Adipose tissue (tissue), 3 donors: ENCODE measurements around the gene AP4M1. TPM values are rescaled to one million over a fixed set of nuclear protein-coding genes. Genes with fewer than 3 reads are reported as not detected.

ENCODE experiments used
- H3K27ac ChIP-seq: one replicate; pipeline ENCODE4 v1.5.1; 2013; ENCODE audit warnings: low read depth, low read length
- WGBS, 3 donors: extraction: QIAGEN DNeasy Blood & Tissue Kit; methylation state at CpG; one replicate each; pipeline ENCODE4 v1.1.7; 2013; 5-methylcytosine and 5-hydroxymethylcytosine counted together
- polyA plus RNA-seq, 3 donors: library from polyadenylated mRNA; stranded (reverse); fragments of 200-250 nt; gene quantifications; one replicate each; pipeline ENCODE4 v1.2.3, GENCODE V29; 2013
- donor health status: healthy with polysubstance abuse.
- donor health status: Bipolar disorder and iron deficiency.
- donor health status: healthy.

The AP4M1 gene
- polyA plus RNA-seq, 3 donors, result 12.2 to 15.5 (median 13.5) TPM

DNA sequence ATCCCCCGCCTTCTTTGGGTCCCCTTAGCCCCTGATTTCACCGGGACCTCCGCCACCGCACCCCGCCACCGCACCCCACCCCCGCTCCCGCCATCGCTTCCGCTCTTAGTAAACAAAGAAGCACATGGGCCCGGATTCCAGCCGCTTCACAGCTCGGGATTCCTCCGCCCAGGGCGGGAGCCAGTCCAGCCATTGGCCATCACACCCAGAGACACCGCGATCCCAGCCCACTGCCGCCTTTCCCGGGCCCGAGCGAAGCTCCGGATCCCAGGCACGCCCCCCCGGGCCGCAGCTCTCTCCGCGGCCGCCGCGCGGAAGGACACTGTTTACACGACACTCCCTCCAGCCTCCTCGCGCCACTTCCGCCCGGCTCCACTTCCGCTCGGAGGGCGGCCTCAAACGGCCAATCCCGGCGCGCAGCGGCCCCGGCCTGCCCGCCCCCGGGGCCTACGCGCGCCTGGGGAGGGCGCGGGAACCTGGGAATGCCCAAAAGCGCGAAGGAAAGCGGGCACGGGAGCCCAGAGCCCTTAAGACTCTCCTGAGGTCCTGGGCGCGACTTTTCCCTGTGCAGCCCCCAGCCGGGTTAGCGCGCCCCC lies 925 bp upstream of the AP4M1 start:
- 0% methylated on average over 55 to 61 of the region's 61 CpGs for WGBS, 3 donors
- no peak overlapping the region for H3K27ac ChIP-seq

DNA sequence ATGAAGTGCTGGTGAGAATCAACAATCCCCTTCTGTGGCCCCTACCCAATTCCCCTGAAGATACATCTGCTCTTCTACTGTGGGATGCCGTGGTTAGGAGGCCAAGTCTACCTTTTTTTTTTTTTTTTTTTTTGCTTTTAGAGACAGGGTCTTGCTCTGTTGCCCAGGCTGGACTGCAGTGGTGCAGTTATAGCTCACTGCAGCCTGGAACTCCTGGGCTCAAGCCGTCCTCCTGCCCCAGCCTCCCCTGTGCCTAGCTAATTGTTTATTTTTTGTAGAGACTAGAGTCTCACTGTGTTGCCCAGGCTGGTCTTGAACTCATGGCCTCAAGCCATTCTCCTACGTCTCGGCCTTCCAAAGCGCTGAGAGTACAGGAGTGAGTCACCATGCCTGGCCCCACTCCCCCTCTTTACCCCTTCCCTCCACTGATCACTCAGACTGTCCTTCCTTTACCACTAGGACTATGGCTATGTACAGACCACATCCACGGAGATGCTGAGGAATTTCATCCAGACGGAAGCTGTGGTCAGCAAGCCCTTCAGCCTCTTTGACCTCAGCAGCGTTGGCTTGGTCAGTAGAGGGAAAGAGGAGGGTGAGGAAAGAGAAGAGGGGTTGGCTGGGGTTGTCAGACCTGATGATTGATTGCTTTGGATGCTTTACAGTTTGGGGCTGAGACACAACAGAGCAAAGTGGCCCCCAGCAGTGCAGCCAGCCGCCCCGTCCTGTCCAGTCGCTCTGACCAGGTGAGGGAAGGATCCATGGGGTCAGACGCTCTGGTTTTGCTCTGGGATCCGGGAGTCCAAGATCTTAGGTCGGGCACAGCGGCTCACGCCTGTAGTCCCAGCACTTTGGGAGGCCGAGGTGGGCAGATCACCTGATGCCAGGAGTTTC lies 1.8 kb downstream of the AP4M1 start:
- no peak overlapping the region for H3K27ac ChIP-seq
- 84 to 90% (median 89%) methylated on average over 17 of the region's 17 CpGs for WGBS, 3 donors

DNA sequence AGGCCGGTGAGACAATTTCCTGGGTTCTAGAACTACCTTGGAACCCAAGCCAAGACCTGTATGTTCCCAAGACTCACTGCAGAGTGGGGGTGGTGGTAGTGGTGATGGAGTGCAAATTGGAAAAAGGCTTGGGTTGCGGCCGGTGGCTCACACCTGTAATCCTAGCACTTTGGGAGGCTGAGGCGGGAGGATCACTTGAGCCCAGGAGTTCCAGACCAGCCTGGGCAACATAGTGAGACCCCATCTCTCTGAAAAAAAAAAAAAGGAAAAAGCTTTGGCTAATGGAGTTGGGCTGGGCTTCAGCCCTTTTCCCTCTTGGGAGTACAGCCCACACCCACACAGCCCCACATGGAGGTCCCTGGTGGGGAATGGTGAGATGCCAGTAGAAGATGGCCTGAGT lies 4.1 kb downstream of the AP4M1 start:
- H3K27ac ChIP-seq, result no peak overlapping the region
- WGBS, 3 donors, result 92 to 97% (median 95%) methylated on average over 4 of the region's 4 CpGs

DNA sequence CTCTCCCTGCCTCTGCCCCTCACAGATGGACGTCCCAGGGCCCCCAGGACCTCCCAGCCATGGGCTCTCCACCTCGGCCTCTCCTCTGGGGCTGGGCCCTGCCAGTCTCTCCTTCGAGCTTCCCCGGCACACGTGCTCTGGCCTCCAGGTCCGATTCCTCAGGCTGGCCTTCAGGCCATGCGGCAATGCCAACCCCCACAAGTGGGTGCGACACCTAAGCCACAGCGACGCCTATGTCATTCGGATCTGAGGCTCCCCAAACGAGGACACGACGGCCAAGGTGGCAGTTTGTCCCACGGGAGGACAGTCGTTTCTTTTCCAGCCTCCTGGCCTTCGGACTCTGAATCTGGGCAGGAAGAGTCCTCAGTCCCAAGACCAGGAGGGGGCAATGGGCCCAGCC lies 5.2 kb downstream of the AP4M1 start:
- H3K27ac ChIP-seq, result no peak overlapping the region
- 81 to 85% (median 83%) methylated on average over 17 of the region's 17 CpGs for WGBS, 3 donors

DNA sequence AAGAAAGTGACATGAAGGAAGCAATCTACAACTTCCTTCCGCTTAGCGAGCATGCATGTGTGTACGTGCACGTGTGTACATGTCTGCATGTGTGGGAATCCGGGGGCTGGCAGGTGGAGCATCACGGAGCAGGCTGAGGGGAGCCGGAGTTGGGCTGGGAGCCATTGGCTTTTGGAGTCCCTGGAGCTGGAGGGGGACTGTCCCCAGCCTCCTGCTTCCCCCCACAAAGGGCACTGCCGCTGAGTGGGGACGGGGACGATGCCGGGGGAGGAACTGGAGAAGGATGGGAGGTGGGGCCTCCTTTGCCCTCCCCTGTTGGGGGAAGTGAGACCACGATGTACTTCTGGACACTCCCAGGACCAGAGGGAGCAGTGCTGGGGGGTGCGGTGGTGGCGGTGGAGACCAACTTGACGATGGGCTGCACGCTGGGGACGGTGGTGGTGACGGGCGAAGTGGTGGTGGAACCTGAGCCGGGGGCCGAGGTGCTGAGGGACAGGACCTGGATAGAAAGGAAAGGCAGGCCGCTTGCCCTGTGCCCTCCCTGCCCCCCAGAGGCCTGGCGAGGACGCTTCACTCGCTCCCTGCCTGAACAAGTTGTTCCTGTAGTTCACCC lies 5.8 kb downstream of the AP4M1 start:
- 82 to 90% (median 83%) methylated on average over 24 to 25 of the region's 25 CpGs for WGBS, 3 donors

DNA sequence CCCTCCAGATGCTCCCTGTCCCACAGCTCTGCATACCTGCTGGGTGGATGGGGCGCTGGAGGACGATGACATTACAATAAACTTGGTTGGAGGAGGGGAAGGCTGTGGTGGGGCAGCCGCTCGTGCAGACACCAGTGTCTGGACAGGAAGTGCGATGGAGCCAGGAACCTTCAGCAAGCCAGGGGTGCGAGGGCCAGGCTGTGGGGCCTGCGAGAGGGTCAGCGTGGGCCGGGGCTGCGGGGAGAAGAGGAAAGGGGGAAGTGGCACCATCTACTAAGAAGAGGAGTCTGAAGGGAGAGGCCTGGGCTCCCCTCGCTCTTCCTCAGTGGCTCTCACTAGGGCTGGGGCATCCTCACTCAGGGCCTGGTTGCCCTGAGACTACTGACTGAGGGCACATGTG lies 6.4 kb downstream of the AP4M1 start:
- no peak overlapping the region for H3K27ac ChIP-seq
- WGBS, 3 donors, result 69 to 82% (median 81%) methylated on average over 11 of the region's 11 CpGs

More for the DNA sequence above, 5.8 kb downstream of the AP4M1 start:
- no peak overlapping the region for H3K27ac ChIP-seq

DNA sequence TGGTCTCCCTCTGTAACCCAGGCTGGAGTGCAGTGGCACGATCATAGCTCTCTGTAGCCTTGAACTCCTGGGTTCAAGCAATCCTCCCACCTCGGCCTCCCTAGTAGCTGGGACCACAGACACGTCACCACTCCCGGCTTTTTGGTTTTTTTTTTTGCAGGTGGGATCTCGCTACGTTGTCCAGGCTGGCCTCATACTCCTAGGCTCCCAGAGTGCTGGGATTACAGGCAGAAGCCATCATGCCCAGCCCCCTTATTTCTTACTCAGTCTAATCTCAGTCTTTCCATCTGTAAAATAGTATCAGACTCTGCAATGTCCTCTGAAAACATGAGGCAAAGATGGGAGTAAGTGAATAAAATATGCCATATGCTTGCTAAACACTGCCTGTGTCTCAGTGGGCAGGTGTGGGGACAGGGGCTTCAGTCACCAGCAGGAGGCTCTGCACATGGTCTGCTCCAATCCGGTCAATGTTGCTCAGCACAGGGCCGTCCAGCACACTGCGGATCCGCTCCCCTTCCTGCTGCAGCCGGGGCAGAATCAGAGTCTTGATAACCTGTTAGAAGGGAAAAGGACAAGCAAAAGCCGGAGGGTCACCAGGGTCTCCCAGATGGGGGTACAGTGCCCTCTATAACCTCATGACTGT lies 8.2 kb downstream of the AP4M1 start:
- no peak overlapping the region for H3K27ac ChIP-seq
- 83 to 92% (median 89%) methylated on average over 12 of the region's 12 CpGs for WGBS, 3 donors

DNA sequence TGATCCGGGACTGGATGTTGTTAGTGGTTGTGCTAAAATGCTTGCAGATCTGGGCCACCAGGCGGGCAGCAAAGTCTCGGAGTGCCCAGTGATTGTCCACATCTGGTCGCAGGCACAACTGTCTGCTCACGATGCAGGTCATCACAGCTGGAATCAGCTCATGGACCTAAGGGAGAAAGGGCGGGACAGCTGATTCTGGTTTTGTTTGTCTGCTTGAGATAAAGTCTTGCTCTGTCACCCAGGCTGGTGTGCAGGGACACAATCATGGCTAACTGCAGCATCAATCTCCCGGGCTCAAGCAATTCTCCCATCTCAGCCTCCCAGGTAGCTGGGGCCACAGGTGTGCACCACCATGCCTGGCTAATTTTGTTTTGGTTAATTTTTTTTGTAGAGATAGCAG lies 9.7 kb downstream of the AP4M1 start:
- no peak overlapping the region for H3K27ac ChIP-seq
- WGBS, 3 donors, result 91 to 94% (median 94%) methylated on average over 7 of the region's 7 CpGs

DNA sequence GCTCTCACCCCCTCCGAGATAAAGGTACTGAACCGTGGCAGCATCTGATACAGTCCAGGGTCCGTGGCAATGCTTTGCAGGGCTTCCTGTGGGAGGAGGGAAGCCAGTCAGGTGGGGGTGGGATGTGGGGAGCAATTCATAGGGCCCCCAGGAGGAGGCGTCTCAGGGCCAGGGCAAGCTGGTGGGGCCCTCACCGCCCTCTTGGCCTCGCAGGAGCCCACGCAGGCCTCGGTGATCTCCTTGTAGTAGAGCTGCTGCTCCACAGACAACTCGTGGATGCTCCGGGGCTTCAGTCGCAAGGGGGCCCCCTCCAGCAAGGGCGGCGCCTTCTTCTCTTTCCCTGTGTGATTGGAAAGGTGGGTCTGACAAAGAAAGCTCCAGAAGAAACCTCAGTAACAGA lies 10.5 kb downstream of the AP4M1 start:
- H3K27ac ChIP-seq, result no peak overlapping the region
- 79 to 92% (median 84%) methylated on average over 12 to 13 of the region's 13 CpGs for whole genome bisulfite sequencing, 3 donors

DNA sequence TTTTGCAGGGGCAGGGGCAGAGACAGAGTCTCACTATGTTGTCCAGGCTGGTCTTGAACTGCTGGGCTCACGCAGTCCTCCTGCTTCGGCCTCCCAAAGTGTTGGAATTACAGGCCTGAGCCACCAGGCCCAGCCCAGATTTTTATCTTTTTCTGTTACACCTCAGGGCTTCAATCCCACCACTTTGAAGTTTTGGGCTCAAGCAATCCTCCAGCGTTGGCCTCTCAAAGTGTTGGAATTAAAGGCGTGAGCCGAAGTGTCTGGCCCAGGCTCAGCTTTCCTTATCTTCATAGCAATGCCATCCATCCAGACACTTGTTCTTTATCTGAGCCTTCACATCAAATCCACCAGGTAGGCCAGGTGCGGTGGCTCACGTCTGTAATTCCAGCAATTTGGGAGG lies 13.6 kb downstream of the AP4M1 start:
- 86 to 95% (median 93%) methylated on average over 7 of the region's 7 CpGs for whole genome bisulfite sequencing, 3 donors
- H3K27ac ChIP-seq, result no peak overlapping the region

DNA sequence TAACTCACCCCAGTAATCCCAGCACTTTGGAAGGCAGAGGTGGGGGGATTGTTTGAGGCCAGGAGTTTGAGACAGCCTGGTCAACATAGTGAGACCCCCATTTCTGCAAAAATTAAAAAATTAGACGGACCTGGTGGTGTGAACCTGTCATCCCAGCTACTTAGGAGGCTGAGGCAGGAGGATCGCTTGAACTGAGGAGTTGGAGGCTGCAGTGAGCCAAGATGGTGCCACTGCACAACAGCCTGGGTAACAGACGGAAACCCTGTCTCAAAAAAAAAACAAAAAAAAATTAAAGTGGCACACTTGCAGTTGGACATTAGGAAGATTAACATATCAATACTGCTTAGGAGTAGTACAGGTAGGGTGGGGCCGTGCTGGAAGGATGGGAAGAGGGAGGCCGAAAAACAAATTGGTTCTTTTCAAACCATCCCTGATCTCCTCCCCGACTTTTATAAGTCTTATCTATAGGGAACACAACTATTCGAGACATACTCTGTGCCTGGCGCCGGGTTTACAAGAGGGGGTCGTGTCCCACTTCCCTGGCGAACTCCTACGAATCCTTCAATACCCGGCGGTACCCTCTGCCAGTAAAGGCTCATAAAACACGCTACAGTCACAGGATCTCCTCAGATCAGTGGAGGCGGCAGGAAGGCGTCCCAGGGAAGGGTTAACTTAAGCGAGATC lies 17.1 kb downstream of the AP4M1 start:
- no peak overlapping the region for H3K27ac ChIP-seq
- 19 to 21% (median 20%) methylated on average over 18 of the region's 18 CpGs for WGBS, 3 donors

DNA sequence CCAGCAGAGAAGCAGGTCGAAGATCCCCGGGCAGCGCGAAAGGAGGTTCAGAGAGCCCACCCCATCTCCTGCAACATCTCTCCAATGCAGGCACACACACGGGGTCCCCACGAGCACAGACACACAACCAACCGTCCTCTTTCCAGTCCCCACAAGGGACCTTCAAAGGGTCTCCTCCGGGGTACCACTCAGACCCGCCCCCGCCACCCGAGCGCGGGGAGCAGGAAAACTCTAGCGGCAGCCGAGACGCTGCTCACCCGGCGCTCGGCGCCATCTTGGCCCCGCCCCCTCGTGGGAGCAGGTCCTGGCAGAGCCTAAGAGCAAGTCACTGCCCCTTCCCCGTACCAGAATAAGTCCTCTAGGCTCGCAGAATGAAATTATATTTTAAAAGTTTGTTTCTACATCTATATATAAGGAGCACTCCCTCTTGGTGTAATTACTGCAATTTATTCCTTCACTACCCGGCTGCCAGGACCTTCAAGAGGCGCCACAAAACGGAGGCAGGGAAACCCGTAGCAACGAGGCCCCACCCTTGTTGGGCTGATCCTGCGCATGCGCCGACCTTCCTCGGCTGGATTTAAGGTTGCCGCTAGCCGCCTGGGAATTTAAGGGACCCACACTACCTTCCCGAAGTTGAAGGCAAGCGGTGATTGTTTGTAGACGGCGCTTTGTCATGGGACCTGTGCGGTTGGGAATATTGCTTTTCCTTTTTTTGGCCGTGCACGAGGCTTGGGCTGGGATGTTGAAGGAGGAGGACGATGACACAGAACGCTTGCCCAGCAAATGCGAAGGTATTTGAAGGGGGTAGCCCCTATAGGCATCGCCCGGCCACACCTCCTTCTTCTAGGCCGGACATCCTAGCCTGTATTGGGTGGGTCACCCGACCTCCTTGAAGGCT lies 17.9 kb downstream of the AP4M1 start, which contains the start of the genes CNPY4 and TAF6:
Gene CNPY4 (plus strand): TSS at position 563 of the 898 bp plus-strand sequence. CDS start 111 bp downstream, at position 674.
Gene TAF6 (minus strand): TSS at position 287 of the 898 bp plus-strand sequence. CDS start 5,149 bp downstream, outside the sequence.
- 0 to 1% (median 0%) methylated on average over 49 of the region's 49 CpGs for WGBS, 3 donors
- no peak within 1 kb of the TSS for H3K27ac ChIP-seq

DNA sequence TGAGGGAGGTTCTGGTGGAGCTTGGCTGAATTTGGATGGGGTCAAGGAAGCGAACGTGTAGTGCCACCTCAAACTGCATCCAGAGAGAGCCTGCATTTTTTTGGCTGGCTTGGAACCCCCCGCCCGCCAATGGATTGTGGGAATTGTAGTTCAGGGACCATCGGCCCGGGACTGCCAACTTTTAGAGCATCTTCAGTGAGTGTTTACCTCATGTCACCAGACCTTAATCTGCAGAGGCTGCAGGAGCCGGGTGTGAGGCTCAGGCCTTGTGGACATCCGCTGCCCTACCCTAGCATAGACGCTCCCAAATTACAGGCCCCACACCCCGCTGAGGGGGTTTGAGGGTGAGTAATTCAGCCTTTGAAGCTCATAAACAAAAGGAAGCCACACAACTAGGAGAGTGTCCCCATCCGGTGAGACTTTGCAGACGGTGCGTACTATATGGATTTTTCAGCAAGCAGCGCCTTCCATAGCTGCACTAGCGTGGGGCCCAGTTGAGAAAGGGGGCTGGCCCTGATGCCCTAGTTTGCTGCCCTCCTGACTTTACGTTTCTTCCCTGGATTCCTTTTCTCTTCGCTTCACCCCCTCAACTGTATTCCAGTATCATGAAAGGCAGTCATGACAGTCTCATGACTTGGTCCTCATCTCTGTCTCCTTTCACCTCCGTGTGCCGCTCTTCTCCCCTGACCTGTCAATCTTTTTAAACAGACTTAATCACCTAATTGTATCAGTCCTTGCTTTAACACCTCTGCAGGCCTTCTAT lies 18.7 kb downstream of the AP4M1 start:
- WGBS, 3 donors, result 21 to 26% (median 23%) methylated on average over 19 of the region's 19 CpGs

DNA sequence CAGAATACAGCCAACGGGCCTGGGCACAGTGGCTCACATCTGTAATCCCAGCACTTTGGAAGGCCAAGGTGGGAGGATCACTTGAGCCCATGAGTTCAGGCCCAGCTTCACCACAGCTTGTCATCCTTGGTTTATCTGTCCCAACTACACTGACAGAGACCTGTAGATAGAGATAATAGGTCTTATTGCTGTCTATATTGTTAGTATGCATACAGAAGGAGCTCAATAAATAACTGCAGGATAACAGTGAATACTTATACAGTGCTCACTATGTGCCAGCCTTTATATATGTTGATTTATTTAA lies 19.2 kb downstream of the AP4M1 start:
- 31 to 45% (median 41%) methylated on average over 1 of the region's 1 CpG for WGBS, 3 donors
- H3K27ac ChIP-seq, result no peak overlapping the region

More for the DNA sequence above, 18.7 kb downstream of the AP4M1 start:
- no peak overlapping the region for H3K27ac ChIP-seq

DNA sequence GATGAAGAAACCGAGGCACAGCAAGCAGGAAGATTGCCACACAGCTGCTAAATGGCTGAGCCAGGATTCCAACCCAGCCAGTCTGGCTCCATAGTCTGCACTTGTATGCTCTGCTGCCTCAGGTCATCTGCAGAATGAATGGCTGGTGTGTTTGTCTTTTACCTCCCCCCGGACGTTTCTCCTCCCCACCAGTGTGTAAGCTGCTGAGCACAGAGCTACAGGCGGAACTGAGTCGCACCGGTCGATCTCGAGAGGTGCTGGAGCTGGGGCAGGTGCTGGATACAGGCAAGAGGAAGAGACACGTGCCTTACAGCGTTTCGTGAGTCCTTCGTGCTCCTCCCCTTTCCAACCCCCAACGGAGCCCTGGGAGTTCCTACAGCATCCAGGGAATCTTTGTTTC lies 20.6 kb downstream of the AP4M1 start:
- no peak overlapping the region for H3K27ac ChIP-seq
- 47 to 84% (median 75%) methylated on average over 13 of the region's 13 CpGs for WGBS, 3 donors

DNA sequence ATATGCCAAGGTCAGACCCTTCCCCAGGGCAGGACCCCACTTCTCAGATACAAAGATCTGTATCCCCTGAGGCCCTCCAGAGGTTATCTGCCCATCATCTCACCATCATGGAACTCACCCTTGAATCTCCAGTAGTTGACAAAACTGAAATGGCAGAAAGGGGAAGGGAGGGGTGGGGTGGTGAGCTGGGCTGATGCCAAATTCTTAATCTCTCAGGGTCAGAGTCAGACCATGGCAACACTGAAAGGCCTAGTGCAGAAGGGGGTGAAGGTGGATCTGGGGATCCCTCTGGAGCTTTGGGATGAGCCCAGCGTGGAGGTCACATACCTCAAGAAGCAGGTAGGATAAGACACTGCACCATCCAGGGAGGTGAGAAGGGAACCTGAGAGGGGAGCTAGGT lies 21.1 kb downstream of the AP4M1 start:
- 90 to 93% (median 93%) methylated on average over 1 of the region's 1 CpG for WGBS, 3 donors
- no peak overlapping the region for H3K27ac ChIP-seq
